Stimulated activated CD4-positive, alpha-beta T cell treated with anti-CD3 and anti-CD28 coated beads, Interleukin-12 subunit alpha, Interleukin-12 subunit beta, amount 100 ng/mL, for 4 hours (primary cell): ENCODE data around the gene RNF130.
A peak's percentile ranks its signal among the peaks of the same experiment; 100 is the strongest.

ENCODE experiments used
- DNase-seq: peaks from one replicate; pipeline ENCODE4 v3.0.0-alpha.2; 2020

Gene RNF130

DNA sequence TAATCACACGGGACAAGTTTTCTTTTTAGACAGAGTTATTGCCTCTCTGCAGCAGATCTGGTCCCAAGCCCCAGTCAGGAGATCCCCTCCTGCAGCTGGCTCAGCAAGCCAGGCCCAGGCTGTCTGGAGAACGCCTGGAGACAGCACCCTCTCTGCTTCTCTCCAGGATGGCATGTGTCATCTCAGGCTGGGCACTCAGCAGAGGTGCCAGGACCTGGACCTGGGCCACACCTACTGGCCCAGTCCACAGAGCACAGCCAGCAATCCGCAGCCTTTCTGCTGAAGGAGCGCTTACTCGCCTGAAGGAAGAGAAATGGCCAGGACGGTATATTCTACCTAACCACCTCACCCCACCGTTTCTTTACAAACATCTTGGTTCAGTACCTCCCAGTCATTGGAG is 159.2 kb downstream of the RNF130 start:
- DNase-seq = no peak

DNA sequence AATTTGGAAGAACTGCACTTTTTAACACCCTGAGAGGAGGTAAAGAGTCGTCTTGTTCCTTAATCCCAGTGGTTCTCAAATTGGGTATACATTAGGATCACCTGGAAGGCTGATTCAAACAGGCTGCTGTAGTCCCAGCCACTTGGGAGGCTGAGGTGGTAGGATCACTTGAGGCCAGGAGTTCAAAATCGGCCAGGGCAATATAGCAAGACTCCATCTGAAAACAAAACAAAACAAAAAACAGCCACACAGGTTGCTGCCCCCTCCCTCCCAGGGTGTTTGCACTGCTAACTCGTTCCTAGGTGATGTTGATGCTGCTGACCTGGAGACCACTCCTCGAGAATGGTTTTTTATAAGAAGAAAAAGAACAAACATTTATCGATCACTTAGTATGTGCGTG is 162.3 kb downstream of the RNF130 start:
- no peak for DNase-seq

DNA sequence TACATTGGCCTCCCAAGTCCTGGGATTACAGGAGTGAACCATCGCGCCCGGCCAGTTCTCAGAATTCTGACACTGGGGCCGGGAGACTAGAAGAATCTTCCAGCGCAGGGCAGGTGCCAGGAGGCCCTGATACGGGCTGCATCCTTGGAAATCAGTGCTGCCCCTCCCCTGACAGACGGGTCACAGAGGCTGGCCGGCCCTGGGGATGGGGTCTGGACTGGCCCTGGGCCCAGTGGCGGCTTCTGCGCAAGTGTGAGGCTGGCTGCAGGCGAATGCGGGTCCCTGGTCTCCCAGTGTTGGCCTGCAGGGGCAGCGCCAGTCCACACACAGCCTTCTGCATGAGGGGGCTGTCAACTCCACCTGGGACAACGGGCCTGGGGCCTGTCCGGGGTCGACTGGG is 163.0 kb downstream of the RNF130 start:
- DNase-seq = no peak

DNA sequence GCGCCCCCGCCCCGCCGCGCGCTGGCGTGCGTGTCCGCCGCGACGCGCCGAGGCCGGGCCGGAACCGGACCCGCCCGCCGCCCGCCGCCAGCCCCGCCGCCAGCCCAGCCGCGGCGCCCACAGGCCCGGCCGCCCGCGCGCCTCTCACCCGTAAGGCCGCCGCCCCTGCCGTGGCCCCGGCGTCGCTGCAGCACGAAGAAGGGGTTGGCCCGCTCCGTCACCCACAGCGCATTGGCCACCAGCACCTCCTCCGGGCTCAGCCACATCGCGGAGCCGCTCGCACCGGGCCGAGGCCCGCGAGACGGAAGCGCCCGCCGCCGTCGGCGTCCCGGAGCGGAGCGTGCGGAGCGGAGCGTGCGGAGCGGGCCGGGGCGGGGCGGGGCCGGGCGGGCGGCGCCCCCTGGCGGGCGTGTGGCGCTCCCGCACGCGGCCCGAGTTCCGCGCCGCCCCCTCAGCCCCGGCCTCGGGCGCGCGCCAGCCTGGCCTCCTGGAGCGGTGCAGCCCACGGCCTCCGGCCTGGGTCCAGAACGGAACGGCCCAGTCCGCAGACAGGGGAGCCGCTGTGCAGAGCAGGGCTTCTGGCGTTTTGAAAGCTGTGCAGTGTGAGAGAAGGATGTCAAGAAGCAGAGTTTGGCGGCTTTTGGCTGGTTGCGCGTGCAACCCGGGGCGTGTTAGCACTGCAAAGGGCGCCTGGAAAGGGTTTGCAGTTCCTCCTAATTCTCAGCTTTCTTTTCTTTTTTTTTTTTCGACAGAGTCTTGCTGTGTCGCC is 163.8 kb downstream of the RNF130 start, which contains the start of gene TBC1D9B:
TSS of gene TBC1D9B (minus strand) at position 342 of the 769 bp plus-strand sequence. CDS start at position 266, 76 bp downstream.
- DNase-seq = peak; percentile 71

DNA sequence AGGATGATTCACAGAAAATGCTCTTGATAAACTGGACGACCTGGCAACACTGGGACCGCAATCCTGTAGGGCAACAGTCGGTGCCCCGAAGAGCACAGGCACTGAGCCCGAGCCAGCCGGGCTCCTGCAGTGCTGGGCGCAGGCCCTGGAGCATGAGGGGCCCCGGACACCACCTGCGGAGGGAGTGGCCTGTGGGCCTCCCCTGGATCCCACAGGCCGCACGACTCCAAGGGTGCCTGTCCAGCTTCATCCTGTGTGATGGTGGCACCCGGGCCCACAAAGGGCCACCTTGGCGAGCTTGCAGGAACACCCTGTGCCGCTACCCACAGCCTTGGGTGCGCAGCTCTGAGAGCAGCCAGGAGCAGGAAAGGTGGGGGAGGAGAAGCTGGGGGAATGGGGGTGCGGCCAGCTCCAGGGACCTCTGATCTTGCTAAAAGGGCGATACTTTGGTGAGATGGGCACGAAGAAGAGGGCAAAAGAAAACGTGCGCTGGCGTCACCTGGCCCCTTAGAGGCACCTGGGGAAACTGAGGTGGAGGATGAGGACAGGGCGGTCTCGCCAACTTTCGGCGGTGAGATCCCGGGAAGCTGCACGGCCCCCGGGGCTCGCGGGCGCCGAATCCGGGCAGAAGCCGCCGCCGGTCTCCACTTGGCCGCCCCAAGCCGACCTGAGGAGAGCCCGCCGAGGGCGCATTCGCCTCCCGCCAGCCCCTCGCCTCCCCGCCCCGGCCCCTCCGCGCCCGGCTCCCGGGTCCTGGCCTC is 164.6 kb downstream of the RNF130 start:
- DNase-seq = peak; percentile 21

DNA sequence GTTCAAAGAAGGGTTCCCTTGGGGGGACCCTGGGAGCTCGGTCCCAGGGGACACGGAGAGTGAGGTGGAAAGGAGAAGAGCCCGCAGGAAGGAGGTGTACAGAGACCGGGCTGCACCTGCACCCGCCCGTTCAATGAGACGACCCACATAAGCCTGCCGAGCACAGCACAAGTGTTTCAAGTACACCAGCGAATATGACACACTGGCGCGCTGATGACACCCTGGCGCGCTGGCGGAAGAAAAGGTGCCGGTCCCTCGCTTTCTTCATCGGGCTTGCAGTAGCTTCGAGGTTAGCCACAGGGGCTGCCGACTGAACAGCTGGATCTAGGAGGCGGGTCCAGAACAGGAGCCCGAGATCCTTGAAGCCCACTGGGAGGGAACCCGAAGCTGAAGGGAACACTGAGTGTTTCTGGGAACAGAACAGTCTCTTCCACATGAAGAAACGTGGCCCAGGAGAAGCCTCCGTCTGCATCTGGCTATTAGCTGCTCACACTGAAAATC is 165.2 kb downstream of the RNF130 start:
- DNase-seq = no peak

DNA sequence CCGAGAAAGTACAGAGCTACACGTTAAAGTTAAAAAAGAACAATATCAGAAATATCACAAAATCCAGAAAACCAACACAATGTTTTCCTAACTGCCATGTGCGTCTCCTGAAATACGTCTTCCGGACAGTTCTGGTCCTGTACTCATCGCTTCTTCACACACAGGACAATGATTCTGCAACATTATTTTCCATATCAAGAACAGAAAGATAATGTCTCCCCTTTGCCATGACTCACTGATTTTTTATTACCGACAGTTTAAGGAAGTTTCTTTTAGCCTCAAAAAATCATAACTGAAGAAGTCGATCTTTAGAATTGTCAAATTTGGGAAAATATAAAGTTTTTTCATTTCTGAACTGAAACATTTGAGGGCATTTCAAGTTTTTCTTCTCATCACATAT is 166.4 kb downstream of the RNF130 start:
- DNase-seq = no peak
